ENCODE results near the gene PRPF6. TPM values are rescaled to one million over a fixed set of nuclear protein-coding genes. Genes with fewer than 3 reads are reported as not detected.

The PRPF6 gene
- total and polyA plus RNA-seq, 2 of the 13 experiments (the other 11 are each of a cell fraction or from before 2014, with no cell fraction given) = 63.7 to 101 TPM

- TF ChIP-seq E2F5 (CRISPR knock-in tag; conservative IDR thresholded peaks at IDR 0.05) (no peak; the same call in 1 of the 2 replicates), ZFX (CRISPR knock-in tag; IDR thresholded peaks at IDR 0.05; ENCODE audit: low read depth) (0 out of 2 replicates have a peak, but pooled peaks have one; percentile 3), MAFK (conservative IDR thresholded peaks at IDR 0.05 in 1 of 2, IDR thresholded peaks at IDR 0.05 in 1 of 2; ENCODE audit: low read length in 2 of 2) (no peak), ZNF253 (CRISPR knock-in tag; IDR thresholded peaks at IDR 0.05; ENCODE audit: borderline replicate concordance) (peak; percentile 92; the same call in 1 of the 2 replicates), ZFP36L1 (CRISPR knock-in tag; IDR thresholded peaks at IDR 0.05) (no peak), RXRB (CRISPR knock-in tag; IDR thresholded peaks at IDR 0.05; ENCODE audit: borderline replicate concordance) (peak; percentile 15; the same call in 1 of the 2 replicates), ZNF879 (CRISPR knock-in tag; IDR thresholded peaks at IDR 0.05) (no peak), ZNF354B (CRISPR knock-in tag; IDR thresholded peaks at IDR 0.05) (no peak), NR3C1 (CRISPR knock-in tag; IDR thresholded peaks at IDR 0.05) (no peak), TCF12 (IDR thresholded peaks at IDR 0.05) (no peak), TCF12 (CRISPR knock-in tag; IDR thresholded peaks at IDR 0.05) (peak; percentile 54; the same call in 1 of the 2 replicates), EED (CRISPR knock-in tag; IDR thresholded peaks at IDR 0.05) (no peak; the same call in 1 of the 2 replicates), KLF13 (CRISPR knock-in tag; IDR thresholded peaks at IDR 0.05) (no peak), CREBL2 (CRISPR knock-in tag; IDR thresholded peaks at IDR 0.05; ENCODE audit: borderline replicate concordance) (no peak), SIX1 (CRISPR knock-in tag; IDR thresholded peaks at IDR 0.05; ENCODE audit: borderline replicate concordance) (no peak), ZNF766 (CRISPR knock-in tag; IDR thresholded peaks at IDR 0.05; ENCODE audit: borderline replicate concordance) (no peak), PHF20 (CRISPR knock-in tag; IDR thresholded peaks at IDR 0.05) (peak; percentile 40), ZNF282 (IDR thresholded peaks at IDR 0.05; ENCODE audit: partially characterized antibody) (no peak), ZFP37 (CRISPR knock-in tag; IDR thresholded peaks at IDR 0.05; ENCODE audit: borderline replicate concordance) (peak; percentile 72; the same call in 1 of the 2 replicates), PRDM4 (CRISPR knock-in tag; IDR thresholded peaks at IDR 0.05; ENCODE audit: borderline replicate concordance) (no peak), ZC3H13 (CRISPR knock-in tag; IDR thresholded peaks at IDR 0.05) (peak; percentile 82; the same call in 1 of the 2 replicates), CBFB (CRISPR knock-in tag; IDR thresholded peaks at IDR 0.05) (no peak; the same call in 1 of the 2 replicates), PAF1 (CRISPR knock-in tag; IDR thresholded peaks at IDR 0.05) (peak; percentile 92; the same call in 1 of the 2 replicates), ZNF331 (CRISPR knock-in tag; IDR thresholded peaks at IDR 0.05) (peak; percentile 97), SIX4 (CRISPR knock-in tag; IDR thresholded peaks at IDR 0.05) (peak; percentile 23; the same call in 1 of the 2 replicates), GMEB2 (CRISPR knock-in tag; IDR thresholded peaks at IDR 0.05; ENCODE audit: low read depth) (0 out of 2 replicates have a peak, but pooled peaks have one; percentile 32)
Measured at GRCh38 chr20:64040231-64041039, 59.5 kb downstream of the PRPF6 start (continued).

Data from HepG2 (cell line).